H7 (cell line): ENCODE data around the gene IPO9. TPM values are rescaled to one million over a fixed set of nuclear protein-coding genes. Genes with fewer than 3 reads are reported as not detected.

Experiments used
- DNase-seq: peaks from one replicate; pipeline ENCODE4 v3.0.0; 2012
- H3K27me3 ChIP-seq: 2 replicates; pipeline ENCODE4 v1.6.0; 2011; ENCODE audit warnings: mild to moderate bottlenecking, low read length; ENCODE audit not compliant: control insufficient read depth, insufficient read depth
- H3K36me3 ChIP-seq: replicated peaks from 2 replicates; pipeline ENCODE4 v1.5.1; 2011; ENCODE audit warnings: low read length; ENCODE audit not compliant: control insufficient read depth, insufficient read depth
- H3K4me3 ChIP-seq: 2 replicates; pipeline ENCODE4 v1.5.1; 2011; ENCODE audit warnings: low read depth, mild to moderate bottlenecking, control low read depth, low read length, moderate library complexity; ENCODE audit not compliant: insufficient read depth
- total RNA-seq: library from RNA; depleted of rRNA; stranded (reverse); fragments of >200 nt; shearing (Covaris generic); gene quantifications from 2 replicates; pipeline ENCODE4 v1.2.3, GENCODE V29; 2014

IPO9 gene
- total RNA-seq, 1 experiment from 2014 or later, result 57.6 TPM

DNA sequence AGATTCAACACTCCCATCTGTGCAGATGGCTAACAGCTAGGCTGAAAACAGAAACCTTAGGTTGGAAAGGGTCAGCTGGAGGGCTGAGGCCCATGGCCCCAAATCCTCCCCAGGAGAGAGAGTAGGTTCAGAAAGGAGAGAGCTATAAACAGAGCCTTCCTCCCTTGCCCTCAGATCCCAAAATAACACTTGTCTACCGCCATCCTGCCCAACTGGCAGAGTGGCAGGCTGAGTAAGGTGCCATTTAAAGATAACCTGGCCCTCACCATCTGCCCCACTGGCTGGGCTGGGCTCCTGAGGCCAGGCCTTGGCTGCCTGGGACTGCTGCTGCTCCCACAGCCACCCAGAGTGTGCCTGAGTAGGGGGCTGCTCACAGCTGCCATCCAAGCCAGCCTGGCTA, 55.5 kb downstream of the IPO9 start:
- peak; percentile 27 for DNase-seq
- no peak overlapping the region for H3K4me3 ChIP-seq
- peaks cover 13% of the 10 kb centered on the region; the same call in 1 of the 2 replicates for H3K27me3 ChIP-seq
- H3K36me3 ChIP-seq, result no peaks in the 10 kb centered on the region

DNA sequence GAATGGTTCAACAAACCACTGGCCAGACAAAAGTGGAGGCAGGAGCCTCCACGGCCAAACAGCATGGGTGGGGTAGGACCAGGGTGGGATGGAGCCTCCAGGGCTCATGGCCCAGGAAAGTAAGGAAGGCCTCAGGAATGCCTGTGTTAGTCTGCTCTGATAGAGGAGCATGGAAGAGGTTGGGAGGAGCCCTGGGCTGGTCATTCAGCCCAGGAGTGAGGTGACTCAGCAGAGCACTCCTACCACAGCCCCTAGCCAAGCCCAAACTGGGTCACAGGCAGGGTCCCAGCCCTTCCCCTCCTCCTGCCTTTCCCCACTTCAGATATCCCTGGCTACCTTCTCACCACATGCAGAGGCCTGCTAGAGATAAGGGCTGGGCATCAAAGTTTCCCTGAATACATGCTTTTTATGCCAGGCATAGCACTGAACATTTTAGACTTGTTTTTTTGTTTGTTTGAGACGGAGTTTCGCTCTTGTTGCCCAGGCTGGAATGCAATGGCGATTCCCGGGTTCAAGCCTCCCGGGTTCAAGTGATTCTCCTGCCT, 56.6 kb downstream of the IPO9 start:
- DNase-seq, result peak; percentile 57
- Histone ChIP-seq H3K4me3 (no peak overlapping the region), H3K36me3 (no peaks in the 10 kb centered on the region), H3K27me3 (peaks cover 20% of the 10 kb centered on the region; the same call in 1 of the 2 replicates)

DNA sequence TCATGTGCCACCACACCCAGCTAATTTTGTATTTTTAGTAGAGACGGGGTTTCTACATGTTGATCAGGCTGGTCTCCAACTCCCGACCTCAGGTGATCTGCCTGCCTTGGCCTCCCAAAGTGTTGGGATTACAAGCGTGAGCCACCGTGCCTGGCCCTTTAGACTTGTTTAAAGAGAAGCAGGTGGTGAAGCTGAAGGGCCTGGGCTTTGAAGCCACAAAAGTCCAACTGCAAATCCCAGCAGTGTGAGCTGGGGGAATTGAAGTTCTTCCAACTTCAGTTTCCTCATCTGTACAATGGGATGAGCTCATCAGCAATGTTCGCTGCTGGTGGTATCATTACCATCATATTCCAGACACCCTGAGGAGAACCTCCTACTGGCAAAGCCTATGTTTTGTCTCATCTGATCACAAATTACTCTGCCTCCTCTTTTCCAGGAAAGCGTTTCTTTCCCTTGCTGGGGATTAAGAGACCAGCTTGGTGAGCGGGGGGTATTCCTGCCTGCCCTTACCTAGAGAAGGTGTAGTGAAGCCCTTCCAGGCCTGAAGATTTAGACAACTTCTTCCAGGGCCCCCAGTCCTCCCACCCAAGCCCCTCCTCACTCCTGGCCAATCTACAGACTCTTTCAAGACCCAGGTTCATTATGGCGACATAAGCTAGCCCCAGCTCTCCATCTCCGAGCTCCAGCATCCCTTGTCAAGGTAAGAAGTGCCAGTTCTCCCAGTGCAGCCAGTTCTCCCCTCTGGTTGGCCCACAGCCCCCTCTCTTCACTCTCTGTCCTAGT, 57.3 kb downstream of the IPO9 start:
- DNase-seq, result peak; percentile 13
- Histone ChIP-seq H3K4me3 (no peak overlapping the region), H3K27me3 (peaks cover 20% of the 10 kb centered on the region; the same call in 1 of the 2 replicates), H3K36me3 (no peaks in the 10 kb centered on the region)

DNA sequence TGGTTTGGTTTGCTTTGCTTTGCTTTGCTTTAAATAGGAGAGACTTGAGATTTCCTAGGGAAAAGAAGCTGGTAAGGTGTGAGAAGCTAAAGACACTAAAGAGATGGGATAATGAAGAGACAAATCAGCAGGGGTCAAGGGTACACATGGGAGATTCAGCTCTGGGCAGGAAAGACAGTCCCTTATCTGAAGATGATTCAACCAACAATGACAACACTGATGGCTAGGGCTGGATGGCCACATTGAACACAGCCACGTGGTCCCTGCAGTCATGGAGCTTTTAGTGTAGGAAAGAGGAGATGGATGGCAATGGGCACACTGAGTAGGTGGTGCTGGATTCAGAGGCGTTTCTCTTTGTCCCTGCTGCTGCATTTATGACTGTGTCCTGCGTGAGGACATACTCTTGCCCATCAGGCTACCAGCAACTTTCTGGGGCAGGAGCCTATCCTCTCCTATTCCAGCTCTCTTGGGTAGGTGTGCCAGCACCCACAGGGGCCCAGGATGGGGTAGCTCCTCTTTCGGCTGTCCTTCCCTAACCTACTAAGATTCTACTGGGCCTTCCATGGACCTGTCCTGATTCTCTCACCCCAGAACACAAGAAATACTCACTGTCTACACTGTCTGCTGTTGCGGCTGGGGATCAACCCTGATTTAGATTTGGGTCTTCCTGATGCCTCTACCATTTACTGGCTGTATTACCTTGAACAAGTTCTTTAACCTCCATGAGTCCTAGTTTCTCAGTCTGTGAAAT, 58.3 kb downstream of the IPO9 start:
- peaks cover 20% of the 10 kb centered on the region; the same call in 1 of the 2 replicates for H3K27me3 ChIP-seq
- DNase-seq, result peak; percentile 17
- no peaks in the 10 kb centered on the region for H3K36me3 ChIP-seq
- no peak overlapping the region for H3K4me3 ChIP-seq

DNA sequence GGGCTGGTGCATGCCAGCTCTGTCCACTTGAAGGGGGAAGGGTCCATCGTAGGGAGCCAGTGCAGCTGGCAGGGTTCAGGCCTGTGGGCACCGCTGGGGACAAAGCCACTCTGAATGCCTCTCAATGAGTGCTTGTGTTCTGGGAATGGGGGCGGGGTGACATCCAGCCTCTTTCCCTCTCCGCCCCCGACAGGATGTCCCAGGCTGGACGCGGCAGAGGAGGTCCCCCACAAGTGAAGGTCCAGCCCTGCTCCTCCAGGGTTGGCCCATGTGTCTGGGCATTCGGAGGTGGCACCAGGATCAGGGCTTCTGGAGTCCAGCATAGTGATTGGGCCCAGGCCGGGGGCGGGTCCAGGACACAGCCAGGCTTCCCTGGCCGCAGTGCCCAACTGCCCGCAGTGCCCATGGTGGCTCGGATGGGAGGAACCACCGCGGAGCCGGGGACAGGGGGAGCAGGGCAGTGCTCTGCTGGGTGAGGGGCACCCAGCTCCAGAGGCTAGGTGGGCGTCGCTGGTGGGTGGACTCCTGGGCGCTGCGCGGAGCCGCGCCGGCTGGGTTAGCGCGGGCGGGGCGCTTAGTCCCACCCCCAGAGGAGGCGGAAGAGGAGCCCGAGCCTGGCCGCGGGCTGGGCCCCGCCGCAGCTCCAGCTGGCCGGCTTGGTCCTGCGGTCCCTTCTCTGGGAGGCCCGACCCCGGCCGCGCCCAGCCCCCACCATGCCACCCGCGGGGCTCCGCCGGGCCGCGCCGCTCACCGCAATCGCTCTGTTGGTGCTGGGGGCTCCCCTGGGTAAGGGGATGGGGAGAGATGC, 59.5 kb downstream of the IPO9 start, which contains the start of gene SHISA4:
TSS of gene SHISA4 (plus strand) at position 617 of the 808 bp plus-strand sequence. CDS start at position 714, 97 bp downstream.
- DNase-seq, result peak; percentile 91
- no peaks in the 10 kb centered on the region for H3K36me3 ChIP-seq
- peaks cover 20% of the 10 kb centered on the region; the same call in 1 of the 2 replicates for H3K27me3 ChIP-seq
- peak within 1 kb of the TSS; percentile 82 for H3K4me3 ChIP-seq

DNA sequence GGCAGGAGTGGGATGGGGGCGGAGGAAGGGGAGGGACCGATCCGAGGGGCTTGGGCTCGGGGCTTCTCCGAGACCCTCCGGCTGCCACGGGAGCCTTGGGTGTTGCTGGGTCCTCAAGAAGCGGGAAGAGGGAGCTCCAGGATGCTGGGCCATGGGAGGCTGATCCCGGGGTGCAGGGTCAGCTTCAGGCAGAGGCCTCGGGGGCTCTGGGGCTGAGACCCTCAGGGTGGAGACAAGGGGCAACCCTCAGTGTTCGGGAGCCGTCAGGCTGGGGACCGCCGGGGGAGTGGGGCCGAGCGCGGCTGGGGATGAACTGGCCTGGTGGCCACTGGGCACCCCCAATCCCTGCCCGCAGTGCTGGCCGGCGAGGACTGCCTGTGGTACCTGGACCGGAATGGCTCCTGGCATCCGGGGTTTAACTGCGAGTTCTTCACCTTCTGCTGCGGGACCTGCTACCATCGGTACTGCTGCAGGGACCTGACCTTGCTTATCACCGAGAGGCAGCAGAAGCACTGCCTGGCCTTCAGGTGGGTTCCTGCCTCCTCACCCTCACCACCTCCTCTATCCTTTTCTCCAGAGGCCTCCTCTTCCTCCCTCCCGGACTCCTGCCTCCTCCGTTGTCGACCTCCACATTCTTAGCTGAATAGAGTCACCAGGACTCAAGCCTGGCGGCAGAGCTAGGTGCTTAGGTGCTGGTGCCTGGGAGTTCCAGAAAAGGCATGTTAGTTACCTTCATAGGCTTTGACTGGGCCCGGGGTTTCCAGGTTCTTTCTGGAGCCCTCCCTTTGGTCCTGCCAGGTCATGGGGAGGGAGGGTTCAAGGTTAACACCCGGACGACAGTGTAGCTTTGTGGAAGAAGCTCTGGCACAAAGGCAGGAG, 60.4 kb downstream of the IPO9 start:
- Histone ChIP-seq H3K4me3 (peak overlapping the region; percentile 82), H3K36me3 (no peaks in the 10 kb centered on the region), H3K27me3 (peaks cover 20% of the 10 kb centered on the region; the same call in 1 of the 2 replicates)
- peak; percentile 74 for DNase-seq

DNA sequence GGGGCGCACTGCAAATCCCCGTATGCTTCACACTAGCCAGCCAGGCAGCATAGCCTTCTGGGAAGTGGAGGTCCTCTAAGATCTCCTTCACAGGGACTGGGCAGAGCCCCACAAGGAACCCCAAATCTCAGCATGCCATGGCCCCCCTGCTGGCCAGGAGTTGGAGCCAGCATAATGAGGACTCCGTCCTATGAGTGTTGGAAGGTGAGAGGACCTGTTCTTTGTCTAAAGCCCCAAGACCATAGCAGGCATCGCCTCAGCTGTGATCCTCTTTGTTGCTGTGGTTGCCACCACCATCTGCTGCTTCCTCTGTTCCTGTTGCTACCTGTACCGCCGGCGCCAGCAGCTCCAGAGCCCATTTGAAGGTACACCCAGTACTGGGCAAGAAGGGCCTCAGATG, 61.3 kb downstream of the IPO9 start:
- Histone ChIP-seq H3K36me3 (no peaks in the 10 kb centered on the region), H3K4me3 (no peak overlapping the region), H3K27me3 (peaks cover 20% of the 10 kb centered on the region; the same call in 1 of the 2 replicates)
- DNase-seq, result peak; percentile 19

DNA sequence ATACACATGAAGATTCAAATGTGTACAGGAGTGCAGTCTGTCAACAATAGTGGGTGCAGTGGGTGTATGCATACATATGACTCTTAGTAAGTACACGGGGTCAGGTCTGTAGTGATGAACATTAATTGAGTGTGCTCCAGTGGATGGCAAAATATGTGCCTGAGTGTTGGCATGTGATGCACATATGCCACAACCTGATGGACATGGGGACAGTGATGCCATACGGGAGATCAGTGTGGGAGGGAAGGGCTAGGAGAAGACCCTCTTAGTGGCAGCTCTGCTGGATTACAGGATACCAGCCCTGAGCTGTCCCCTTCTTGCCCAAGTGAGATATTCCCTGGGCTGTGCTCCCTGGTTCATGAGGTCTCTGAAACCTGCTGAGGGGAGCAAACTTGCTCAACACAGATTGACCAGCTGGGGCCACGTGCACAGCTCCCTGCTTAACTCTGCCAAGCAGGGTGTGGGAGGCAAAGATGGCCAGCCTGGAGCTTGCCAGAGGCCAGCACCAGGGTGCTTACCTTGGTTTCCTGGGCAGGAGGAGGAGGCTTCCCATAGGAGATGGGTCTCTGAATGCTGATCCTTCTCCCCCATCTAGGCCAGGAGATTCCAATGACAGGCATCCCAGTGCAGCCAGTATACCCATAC, 62.0 kb downstream of the IPO9 start:
- DNase-seq, result peak; percentile 13
- Histone ChIP-seq H3K36me3 (no peaks in the 10 kb centered on the region), H3K4me3 (no peak overlapping the region), H3K27me3 (peaks cover 20% of the 10 kb centered on the region; the same call in 1 of the 2 replicates)

DNA sequence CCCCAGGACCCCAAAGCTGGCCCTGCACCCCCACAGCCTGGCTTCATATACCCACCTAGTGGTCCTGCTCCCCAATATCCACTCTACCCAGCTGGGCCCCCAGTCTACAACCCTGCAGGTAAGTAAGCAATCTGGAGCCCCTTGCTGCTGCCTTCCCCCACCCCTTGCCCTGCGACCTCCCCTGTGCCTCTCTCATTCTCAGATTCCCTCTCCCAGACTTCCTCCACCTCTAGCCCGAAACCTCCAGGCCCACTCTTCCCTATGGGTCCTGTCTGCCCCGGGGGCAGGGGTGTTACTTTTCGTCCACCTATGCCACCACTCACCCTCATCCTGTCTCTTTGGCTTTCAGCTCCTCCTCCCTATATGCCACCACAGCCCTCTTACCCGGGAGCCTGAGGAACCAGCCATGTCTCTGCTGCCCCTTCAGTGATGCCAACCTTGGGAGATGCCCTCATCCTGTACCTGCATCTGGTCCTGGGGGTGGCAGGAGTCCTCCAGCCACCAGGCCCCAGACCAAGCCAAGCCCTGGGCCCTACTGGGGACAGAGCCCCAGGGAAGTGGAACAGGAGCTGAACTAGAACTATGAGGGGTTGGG, 62.6 kb downstream of the IPO9 start:
- Histone ChIP-seq H3K4me3 (no peak overlapping the region), H3K36me3 (no peaks in the 10 kb centered on the region), H3K27me3 (peaks cover 20% of the 10 kb centered on the region; the same call in 1 of the 2 replicates)
- DNase-seq, result peak; percentile 13

DNA sequence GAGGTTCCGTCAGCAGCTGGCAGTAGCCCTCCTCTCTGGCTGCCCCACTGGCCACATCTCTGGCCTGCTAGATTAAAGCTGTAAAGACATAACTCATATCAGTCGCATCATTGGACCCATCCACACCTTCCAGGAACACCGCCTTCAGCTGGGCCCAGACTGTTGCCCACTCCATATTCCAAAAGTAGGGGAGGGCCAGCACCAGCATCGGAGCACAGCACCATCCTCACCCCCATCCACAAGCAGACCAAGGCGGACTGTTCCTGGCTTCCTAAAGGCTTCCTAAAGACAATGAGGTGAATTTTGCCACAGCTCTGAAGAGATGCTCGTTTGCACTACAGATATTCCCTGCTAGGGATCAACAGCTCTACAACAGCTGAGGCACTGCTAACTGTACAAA, 63.3 kb downstream of the IPO9 start:
- Histone ChIP-seq H3K36me3 (no peaks in the 10 kb centered on the region), H3K27me3 (peaks cover 20% of the 10 kb centered on the region; the same call in 1 of the 2 replicates), H3K4me3 (no peak overlapping the region)
- DNase-seq, result peak; percentile 12

DNA sequence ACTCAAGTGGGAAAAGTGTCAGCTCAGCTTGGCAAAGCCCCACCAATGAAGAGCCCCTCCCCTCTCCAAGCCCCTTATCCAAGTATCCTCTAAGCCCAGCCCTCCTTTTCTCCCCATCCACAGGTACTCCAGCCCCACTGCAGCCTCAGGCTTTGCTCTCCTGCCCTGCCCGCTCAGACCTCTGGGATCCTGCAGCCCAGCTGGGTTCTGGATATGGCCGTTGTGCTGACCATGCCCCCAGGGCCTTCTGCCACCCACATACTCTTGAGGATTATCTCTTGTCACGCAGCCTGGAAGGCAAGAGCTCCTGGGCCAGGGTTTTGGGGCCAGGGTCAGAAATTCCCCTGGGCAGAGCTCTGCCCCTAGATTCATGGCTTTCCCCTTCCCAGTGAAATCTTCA, 64.5 kb downstream of the IPO9 start:
- peak; percentile 17 for DNase-seq
- H3K27me3 ChIP-seq, result peaks cover 14% of the 10 kb centered on the region; the same call in 1 of the 2 replicates
- no peak overlapping the region for H3K4me3 ChIP-seq
- no peaks in the 10 kb centered on the region for H3K36me3 ChIP-seq

DNA sequence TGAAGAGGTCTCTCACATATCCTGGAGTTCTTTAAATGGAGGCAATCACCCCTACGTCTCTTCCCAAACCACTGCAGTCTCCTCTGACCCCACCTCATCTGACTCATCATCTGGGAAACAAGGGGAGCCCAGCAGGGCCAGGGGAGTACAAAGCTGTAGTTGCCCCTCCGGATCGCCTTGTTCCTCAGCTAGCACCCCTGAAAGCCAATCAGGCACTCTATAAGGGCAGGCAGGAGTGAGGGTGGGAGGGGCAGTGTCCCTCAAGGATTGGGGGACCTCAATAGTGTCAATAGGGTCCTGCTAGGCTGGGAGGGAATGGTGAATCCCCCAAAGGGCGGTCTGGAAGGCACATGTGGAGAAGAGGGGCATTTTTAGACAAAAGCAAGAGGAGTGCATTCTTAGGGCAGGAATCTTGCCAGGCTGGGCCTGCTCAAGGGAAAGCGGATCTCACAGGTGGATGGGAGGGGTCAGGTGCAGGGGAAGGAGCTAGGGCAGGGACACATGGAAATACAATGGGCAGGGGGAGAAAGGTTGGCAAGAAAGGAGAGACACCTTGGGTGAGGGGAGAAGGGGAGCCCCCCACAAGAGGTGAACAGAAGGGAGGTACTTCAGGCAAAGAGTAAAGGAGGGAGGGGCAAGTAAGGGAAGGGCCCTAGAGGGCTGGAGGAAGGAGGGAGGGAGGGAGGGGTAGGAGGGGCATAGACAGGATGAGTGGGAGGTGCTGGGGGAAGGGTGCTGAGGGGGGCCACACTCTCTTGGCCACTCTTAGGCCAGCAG, 65.6 kb downstream of the IPO9 start:
- Histone ChIP-seq H3K27me3 (peaks cover 6% of the 10 kb centered on the region; the same call in 1 of the 2 replicates), H3K4me3 (no peak overlapping the region), H3K36me3 (no peaks in the 10 kb centered on the region)
- DNase-seq, result peak; percentile 67
